ES-I3 (cell line): Measurements from ENCODE around the gene NR1H3.
A peak's percentile ranks its signal among the peaks of the same experiment; 100 is the strongest.
"Not testable (repeated sequence)": the region's sequence is repeated elsewhere in the genome, so short reads cannot be mapped to it uniquely, and the experiment has no call there.

ENCODE experiments used
- H3K36me3 ChIP-seq: 2 replicates; pipeline ENCODE4 v1.6.1; 2013; ENCODE audit warnings: mild to moderate bottlenecking, low read length, control low read depth, moderate library complexity; ENCODE audit not compliant: insufficient read depth
- H3K4me1 ChIP-seq: 2 replicates; pipeline ENCODE4 v1.6.1; 2013; ENCODE audit warnings: mild to moderate bottlenecking, control low read depth, low read length; ENCODE audit not compliant: insufficient read depth
- H3K9ac ChIP-seq: 2 replicates; pipeline ENCODE4 v1.6.1; 2013; ENCODE audit warnings: low read depth, mild to moderate bottlenecking, low read length, moderate library complexity
- H3K9me3 ChIP-seq: 2 replicates; pipeline ENCODE4 v1.6.1; 2013; ENCODE audit warnings: mild to moderate bottlenecking, low read length, moderate library complexity; ENCODE audit not compliant: control insufficient read depth, insufficient read depth

The NR1H3 gene

DNA sequence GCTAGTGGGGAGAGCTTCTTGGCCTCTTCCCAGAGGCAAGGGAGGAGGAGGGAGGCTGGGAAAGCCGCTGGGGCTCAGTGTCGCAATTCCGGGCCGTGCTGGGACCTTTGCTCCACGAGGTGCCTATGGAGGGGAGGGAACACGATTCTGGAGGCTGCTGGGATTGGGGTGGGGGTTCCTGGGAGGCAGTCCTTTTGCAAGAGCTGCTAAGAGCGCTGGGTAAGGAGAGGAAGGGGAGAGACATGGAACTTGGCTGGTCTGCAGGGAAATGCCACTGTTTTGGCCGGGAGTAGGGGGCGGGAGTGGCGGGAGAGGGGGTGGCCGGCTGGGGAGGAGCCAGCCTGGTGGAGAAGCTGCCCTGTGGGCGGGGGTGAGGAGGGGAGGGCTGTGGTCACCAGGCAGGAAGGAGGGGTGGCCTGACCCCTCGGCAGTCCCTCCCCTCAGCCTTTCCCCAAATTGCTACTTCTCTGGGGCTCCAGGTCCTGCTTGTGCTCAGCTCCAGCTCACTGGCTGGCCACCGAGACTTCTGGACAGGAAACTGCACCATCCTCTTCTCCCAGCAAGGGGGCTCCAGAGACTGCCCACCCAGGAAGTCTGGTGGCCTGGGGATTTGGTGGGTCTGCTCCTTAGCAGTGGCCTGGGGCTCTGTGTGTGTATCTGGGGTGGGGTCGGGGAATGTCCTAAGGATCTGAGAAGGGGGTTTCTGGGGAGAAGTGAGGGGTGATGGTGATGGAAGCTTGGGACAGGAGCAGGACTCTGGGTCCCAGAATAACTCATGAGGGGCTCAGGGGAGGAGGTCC, at the start of gene NR1H3:
Gene NR1H3 (plus strand): TSS at position 480 of the 800 bp plus-strand sequence. CDS start 1,221 bp downstream, outside the sequence.
- Histone ChIP-seq H3K36me3 (no peaks in the 10 kb centered on the region), H3K4me1 (peaks cover 13% of the 10 kb centered on the region; the same call in 1 of the 2 replicates), H3K9ac (peak within 1 kb of the TSS; percentile 40; the same call in 1 of the 2 replicates), H3K9me3 (no peaks in the 10 kb centered on the region)

DNA sequence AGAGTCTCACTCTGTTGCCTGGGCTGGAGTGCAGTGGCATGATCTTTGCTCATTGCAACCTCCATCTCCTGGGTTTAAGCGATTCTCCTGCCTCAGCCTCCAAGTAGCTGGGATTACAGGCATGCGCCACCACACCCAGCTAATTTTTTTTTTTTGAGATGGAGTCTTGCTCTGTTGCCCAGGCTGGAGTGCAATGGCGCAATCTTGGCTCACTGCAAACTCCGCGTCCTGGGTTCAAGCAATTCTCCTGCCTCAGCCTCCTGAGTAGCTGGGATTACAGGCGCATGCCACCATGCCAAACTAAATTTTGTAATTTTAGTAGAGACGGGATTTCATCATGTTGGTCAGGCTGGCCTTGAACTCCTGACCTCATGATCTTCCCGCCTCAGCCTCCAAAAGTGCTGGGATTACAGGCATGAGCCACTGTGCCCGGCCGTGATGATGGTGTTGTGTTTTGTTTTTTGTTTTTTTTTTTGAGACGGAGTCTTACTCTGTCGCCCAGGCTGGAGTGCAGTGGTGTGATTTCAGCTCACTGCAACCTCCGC, 49.7 kb upstream of the NR1H3 start:
- not testable (repeated sequence) for H3K4me1 ChIP-seq, H3K9ac ChIP-seq, H3K9me3 ChIP-seq, H3K36me3 ChIP-seq

- no peak overlapping the region for H3K9ac ChIP-seq
These were observed 49.2 kb upstream of the NR1H3 start for GRCh38 chr11:47208628-47209027.

DNA sequence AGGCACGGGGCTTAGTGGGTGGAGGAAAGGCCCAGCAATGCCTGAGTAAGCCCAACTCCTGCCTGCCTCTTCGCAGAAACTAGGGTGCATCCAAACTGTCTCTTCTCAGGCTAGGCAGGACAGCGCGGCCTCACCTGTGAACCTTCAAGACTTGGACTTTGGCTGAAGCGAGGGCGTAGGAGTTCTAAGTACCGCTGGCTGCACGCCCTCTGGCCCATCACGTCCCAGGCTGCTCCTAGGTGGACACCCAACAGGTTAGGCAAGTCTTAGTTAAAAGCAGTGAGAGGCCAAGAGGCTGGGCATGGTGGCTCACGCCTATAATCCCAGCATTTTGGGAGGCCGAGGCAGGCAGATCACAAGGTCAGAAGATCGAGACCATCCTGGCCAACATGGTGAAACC, 44.9 kb upstream of the NR1H3 start:
- Histone ChIP-seq H3K9me3 (no peaks in the 10 kb centered on the region), H3K9ac (no peak overlapping the region), H3K36me3 (peaks cover 9% of the 10 kb centered on the region; the same call in 1 of the 2 replicates), H3K4me1 (peaks cover 7% of the 10 kb centered on the region; the same call in 1 of the 2 replicates)

More at GRCh38 chr11:47208628-47209027, 49.2 kb upstream of the NR1H3 start:
- Histone ChIP-seq H3K36me3 (no peaks in the 10 kb centered on the region), H3K9me3 (no peaks in the 10 kb centered on the region), H3K4me1 (peaks cover 7% of the 10 kb centered on the region)

- Histone ChIP-seq H3K4me1 (peaks cover 7% of the 10 kb centered on the region; the same call in 1 of the 2 replicates), H3K9ac (peak overlapping the region; percentile 92), H3K36me3 (peaks cover 16% of the 10 kb centered on the region; the same call in 1 of the 2 replicates)
These were observed 43.7 kb upstream of the NR1H3 start for GRCh38 chr11:47213950-47214565.

DNA sequence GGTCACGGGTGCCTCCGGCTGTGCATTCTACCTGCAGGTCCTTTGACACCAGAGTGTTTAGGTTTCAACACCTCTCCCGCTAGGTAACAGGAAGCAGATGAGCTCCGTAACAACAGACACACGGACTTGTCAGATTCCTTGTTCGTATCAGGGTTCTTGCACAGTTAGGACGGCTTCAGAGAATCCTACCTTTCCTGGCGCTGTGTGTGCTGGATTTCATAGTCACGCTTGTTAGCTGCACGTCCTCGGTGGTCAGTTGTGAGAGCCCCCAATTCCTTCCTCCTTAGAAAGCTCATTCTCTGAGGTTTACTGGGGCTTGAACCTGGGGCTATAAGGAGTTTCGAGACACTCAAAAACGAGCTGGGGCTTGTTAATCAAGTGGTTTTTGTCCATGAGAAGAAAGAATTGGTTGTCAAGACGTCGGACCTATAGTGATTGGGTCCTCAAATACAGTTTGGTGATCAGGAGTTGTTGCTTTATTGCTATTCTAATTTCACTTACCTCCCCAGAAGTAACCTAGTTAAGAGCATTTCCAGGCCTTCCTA, 42.4 kb upstream of the NR1H3 start:
- Histone ChIP-seq H3K9ac (peak overlapping the region; percentile 92), H3K9me3 (no peaks in the 10 kb centered on the region), H3K36me3 (peaks cover 20% of the 10 kb centered on the region), H3K4me1 (peaks cover 7% of the 10 kb centered on the region; the same call in 1 of the 2 replicates)

More at GRCh38 chr11:47213950-47214565, 43.7 kb upstream of the NR1H3 start:
- no peaks in the 10 kb centered on the region for H3K9me3 ChIP-seq

DNA sequence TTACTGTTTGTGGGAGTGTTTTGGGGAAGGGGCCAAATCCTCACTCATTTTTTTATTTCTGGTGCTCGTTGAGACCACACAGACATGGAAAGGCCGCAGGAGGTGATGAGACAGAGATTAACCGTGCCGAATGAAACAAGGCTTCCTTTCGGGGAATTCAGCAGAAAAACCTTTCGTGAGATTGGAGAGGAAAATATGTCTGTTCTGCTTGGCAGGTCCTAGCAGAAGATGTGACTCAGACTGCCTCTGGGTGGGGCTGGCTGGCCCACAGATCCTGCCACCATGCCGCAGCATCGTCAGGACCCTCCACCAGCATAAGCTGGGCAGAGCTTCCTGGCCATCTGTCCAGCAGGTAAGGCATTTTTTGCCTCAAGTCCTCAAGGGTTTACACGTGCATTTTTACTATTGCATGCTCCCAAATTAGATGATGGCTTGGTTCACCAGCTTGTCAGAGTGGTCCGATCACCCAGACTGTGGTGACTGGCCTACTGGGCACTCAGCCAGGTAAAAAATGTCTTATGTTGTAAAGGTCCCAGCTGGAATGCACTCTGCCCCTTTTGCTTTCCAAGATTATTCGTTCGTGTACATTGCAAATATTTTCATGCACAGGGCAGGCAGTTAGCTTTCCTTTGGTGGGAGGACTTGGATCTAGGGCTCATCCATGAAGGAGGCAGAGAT, 41.5 kb upstream of the NR1H3 start:
- peak overlapping the region; percentile 92 for H3K9ac ChIP-seq
- peaks cover 7% of the 10 kb centered on the region; the same call in 1 of the 2 replicates for H3K4me1 ChIP-seq
- no peaks in the 10 kb centered on the region for H3K9me3 ChIP-seq
- H3K36me3 ChIP-seq: peaks cover 22% of the 10 kb centered on the region

GRCh38 chr11:47220401-47220821, 37.4 kb upstream of the NR1H3 start:
- Histone ChIP-seq H3K36me3 (peaks cover 27% of the 10 kb centered on the region), H3K4me1 (peaks cover 7% of the 10 kb centered on the region; the same call in 1 of the 2 replicates), H3K9ac (no peak overlapping the region), H3K9me3 (no peaks in the 10 kb centered on the region)

DNA sequence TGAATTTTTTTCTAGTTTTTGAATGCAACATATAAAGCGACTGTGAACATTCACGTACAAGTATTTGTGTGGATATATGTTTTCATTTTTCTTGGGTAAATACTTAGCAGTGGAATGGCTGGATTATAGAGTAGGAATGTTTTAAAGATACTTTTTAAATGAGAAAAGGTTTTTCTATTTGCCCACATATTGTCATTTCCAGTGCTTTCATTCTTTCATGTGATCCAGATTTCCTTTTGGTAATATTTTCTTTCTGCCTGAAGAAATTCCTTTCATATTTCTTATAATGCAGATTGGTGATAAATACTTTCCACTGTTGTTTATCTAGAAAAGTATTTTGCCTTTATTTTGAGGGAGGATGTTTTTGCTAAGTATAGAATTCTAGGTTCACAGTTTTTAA, 35.1 kb upstream of the NR1H3 start:
- no peaks in the 10 kb centered on the region for H3K4me1 ChIP-seq
- no peaks in the 10 kb centered on the region for H3K9me3 ChIP-seq
- H3K36me3 ChIP-seq: peaks cover 27% of the 10 kb centered on the region
- H3K9ac ChIP-seq: no peak overlapping the region

- H3K4me1 ChIP-seq: no peaks in the 10 kb centered on the region
- H3K9ac ChIP-seq: no peak overlapping the region
- peaks cover 18% of the 10 kb centered on the region for H3K36me3 ChIP-seq
- no peaks in the 10 kb centered on the region for H3K9me3 ChIP-seq
These were observed 32.0 kb upstream of the NR1H3 start for GRCh38 chr11:47225552-47226400.

DNA sequence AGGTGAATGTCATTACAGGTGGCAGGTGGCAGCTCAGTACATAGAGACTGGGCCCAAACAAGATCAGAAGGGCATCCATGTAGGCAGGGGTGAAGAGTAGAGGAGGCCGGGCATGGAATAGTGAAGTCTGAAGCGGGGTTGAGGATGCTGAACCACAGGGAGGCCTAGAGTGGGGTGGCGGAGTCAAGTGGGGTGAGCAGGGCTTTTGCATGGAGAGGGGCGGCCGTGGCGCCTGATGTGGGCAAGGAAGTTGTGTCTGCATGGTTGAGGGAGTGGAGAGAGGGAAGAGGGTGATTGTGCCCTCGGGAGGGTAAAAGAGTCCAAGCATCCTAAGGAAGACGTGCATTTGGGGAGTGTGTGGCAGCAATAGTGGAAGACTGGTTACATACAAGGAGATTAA, 28.6 kb upstream of the NR1H3 start:
- Histone ChIP-seq H3K9me3 (no peaks in the 10 kb centered on the region), H3K36me3 (peaks cover 16% of the 10 kb centered on the region), H3K4me1 (no peaks in the 10 kb centered on the region), H3K9ac (no peak overlapping the region)

GRCh38 chr11:47233051-47233450, 24.7 kb upstream of the NR1H3 start:
- no peak overlapping the region for H3K9ac ChIP-seq
- H3K36me3 ChIP-seq: peaks cover 19% of the 10 kb centered on the region
- H3K9me3 ChIP-seq: no peaks in the 10 kb centered on the region
- peaks cover 4% of the 10 kb centered on the region; the same call in 1 of the 2 replicates for H3K4me1 ChIP-seq

DNA sequence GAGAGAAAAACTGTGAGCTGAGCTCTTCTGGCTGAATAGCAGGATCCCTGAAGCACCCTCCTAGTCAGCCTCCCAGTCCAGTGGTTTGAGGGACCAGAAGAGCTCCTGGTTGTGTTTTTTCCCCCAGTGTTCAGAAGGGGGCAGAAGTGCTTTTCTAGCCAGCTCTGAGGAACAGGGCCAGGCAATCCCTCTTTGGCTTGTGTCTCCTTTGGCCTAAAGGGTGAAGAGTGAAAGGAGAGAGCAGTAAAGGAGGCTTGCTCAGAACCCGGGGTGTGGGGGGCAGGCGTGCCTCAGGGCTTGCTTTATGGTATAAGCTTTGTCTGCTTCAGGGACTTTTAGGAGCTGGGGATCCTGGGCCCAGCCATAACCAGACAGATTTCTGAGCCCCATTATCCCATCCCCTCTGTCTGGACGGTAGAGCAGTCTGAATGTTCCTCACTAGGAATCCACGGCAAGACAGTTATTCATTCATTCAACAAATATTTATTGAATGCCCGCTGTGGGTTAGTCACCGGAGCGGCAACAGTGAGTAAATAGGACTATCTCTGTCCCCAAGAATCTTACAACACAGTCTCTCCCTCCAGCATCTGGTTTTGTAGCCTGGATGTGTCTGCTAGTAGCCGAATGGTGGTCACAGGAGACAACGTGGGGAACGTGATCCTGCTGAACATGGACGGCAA, 23.7 kb upstream of the NR1H3 start:
- Histone ChIP-seq H3K9me3 (no peaks in the 10 kb centered on the region), H3K4me1 (peaks cover 4% of the 10 kb centered on the region; the same call in 1 of the 2 replicates), H3K9ac (no peak overlapping the region), H3K36me3 (peaks cover 19% of the 10 kb centered on the region)
